HT-29 (cell line): ENCODE results near the gene TCF4. TPM values are rescaled to one million over a fixed set of nuclear protein-coding genes. Genes with fewer than 3 reads are reported as not detected.

Experiments used
- DNase-seq: peaks from one replicate; pipeline ENCODE4 v3.0.0-alpha.2; 2015; ENCODE audit warnings: low spot score
- total RNA-seq: library from RNA; depleted of rRNA; stranded (reverse); fragments of >200 nt; shearing (Covaris generic); gene quantifications from 2 replicates; pipeline ENCODE4 v1.2.3, GENCODE V29; 2014

Gene TCF4
- total RNA-seq, 1 experiment from 2014 or later: 0.58 TPM

DNA sequence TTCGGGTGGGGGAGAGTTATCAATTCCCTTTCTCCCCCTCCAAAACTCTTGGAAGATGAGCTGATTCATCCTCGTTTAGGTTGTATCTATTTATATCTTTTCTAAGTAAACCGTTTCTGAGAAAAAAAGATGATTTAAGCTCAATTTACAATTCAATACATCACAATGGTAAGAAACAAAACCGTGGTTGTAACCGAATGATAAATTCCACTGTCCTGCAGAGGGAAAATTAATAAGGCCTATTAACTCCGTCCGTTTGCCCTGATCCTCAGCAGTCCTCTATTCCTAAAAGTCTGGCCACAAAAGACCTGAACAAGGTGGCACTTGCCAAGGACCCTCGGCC lies 286.2 kb downstream of the TCF4 start:
- DNase-seq: no peak

DNA sequence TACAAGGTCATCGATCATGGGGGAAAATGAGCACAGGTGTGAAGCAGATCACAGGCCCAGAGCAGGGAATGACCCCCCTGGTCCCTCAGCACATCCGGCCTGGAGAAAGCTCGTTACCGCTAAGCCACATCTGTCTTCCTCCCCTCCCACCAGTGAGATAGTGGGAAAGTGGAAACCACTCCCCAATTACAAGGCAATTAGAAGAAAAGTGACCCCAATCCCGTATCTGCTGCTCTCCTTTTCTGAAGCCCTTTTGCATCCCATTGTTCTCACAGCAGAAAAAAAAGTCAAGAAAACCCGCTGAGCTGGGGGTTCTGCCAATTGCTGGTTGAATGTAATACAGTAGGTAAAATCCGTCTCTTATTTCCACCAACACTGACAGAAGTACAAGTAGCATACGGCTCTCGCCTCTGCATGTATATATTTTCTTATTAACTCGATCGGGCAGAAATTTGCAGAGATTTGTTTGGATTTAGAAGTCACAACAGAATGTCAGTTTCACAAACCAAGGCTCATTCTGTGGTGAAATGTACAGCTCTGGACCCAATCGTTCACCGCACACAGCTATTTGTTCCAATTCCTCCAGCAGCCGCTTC lies 287.0 kb downstream of the TCF4 start:
- DNase-seq: no peak

DNA sequence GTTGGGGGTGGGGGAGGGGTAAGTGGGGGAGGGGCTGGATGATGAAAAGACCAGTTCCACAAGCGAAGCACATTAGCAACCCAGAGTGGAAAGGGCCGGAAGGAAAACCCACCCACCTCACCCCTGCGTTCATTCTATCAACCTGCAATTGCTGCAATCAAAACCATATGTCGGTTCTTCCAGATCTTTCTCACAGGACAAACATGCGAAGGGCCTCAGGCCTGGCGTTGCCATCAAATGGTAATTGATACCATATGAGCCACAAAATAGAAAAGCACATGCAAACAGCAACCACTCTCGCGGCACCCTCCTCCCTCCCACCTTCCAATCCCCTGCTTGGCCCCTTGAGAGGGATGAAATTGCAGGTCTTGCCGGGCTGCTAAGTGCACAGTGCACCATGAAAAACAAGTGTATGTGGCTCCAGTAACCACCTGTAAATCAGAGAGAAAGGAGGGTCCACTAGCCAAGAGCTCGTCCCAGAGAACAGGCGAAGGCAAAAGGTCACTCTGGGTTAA lies 287.5 kb downstream of the TCF4 start:
- DNase-seq: no peak

DNA sequence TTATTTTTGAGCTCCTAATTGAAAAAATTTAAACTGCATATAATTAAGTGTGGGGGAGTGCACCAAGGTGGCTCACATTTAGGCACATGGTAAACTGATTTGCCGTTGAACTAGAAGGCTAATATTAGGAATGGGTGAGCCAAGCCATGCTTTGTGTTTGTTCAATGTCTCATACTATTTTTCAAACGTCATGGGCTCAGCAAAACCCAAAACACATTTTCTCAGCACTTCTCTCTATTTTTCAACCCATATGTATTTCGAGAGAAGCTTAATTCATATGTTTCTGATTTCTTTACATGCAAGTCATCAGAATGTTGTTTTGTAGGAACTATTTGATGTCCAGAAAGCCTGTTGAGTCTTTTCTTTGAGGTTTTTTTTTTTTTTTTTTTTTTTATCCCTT lies 291.2 kb downstream of the TCF4 start:
- DNase-seq: no peak

DNA sequence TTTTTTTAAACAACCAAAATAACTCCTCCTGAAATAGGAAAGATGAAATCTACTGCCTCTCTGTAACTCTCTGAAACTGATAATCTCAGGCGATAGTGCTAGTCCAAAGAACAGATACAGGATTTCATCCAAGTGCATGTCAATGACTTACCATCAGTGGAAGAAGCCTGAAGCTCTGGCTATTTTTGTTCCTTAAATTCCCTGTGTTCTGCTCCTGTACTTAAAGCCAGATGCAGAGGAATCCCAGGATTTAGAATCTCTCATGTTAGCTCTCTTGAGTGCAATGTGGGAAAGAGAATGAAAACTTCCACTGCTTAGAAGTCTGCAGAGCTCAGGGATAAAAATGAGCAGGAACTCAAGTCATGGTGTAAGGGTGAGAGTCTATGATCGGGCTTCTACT lies 291.9 kb downstream of the TCF4 start:
- DNase-seq: no peak

DNA sequence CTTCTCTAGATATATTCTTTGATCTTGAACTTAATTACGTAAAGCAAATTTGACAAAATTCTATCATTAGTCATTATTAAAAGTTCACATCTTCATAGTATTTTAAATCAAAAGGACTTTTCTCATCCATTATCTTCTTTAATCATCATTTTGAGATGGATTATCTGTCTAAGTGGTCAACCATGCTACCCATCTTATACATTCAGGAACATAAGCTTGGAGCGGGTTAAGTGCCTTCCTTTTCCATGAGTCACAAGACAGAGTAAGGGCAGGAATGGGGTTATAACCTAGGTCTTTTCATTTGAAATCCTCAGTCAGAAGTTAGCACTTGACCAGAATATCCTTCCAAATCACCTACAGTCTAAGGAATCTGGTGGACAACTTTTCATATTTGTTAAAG lies 297.1 kb downstream of the TCF4 start:
- no peak for DNase-seq

DNA sequence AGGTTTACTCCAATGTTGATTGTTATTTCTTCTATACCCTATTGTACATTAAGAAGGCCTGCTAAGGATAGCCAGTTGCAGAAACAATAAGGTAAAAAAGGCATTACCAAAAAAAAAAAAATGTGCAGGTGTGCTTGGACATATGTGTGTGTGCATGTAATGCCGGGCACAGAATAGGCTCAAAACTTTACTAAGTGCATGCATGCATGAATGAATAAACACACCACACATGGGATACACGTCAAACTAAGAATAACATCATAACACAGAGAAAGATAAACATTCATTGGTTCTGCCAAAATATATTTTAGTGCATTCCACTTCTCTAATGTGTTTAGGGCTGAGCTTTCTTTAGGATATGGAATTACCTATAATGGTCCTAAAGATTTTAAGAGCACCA lies 298.2 kb downstream of the TCF4 start:
- DNase-seq: no peak

DNA sequence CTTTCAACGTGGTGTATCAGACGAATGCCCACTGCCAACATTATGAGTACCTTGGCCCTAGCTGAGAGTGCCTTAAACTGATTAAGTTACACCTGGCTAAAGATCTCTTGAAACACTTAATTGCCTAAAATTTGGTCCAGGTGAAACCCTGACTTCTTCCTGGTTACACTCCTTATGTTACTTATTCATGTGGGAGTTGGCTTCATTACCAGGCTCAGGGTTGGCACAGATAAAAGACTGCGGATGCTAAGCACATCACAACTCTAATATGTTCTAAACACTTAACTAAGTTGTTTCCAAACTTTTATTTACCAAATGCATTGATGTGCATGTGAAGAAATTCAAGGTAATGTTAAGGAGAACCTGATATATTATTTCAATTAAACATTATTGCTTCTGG lies 298.9 kb downstream of the TCF4 start:
- no peak for DNase-seq

DNA sequence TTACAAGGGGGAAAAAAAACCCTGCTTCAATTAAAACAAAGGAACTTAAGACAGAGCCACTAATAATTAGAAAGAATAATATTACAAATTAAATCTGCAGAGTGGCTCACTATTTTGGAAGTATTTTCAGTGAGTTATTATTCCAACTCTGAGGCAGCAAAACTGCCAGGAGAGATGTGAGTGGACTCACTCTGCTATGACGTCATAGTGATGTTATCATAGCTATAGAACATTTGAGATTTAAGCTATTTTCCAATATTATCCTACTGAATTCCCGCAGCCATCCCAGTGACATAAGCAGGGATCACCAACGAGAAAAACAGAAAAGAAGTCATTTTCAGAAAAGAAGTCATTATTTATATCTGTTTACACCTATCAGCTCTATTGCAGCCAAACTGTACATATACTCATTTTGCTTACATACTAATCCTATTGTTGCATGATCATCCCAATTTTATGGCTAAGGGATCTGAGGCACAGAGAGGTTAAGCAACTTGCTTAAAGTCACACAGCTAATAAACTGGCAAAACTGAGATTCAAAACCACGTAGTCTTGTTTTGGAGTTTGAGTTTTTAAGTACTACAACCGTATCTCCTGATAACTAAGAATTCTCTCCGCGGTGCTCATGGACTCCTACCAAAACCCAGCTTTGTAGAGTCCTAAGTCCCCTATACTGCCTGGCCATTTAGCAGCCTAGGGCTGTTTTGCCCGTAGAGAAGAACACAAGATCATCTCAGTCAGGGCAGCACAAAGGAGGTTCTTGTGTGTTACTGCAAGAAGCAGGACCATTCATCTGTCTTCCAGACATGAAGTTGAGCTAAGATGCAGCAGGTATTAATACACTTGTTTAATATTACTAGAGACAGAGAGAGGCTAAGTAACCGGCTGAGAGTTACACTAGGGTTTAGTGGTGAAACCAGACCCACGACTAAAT lies 299.8 kb downstream of the TCF4 start:
- DNase-seq: no peak

DNA sequence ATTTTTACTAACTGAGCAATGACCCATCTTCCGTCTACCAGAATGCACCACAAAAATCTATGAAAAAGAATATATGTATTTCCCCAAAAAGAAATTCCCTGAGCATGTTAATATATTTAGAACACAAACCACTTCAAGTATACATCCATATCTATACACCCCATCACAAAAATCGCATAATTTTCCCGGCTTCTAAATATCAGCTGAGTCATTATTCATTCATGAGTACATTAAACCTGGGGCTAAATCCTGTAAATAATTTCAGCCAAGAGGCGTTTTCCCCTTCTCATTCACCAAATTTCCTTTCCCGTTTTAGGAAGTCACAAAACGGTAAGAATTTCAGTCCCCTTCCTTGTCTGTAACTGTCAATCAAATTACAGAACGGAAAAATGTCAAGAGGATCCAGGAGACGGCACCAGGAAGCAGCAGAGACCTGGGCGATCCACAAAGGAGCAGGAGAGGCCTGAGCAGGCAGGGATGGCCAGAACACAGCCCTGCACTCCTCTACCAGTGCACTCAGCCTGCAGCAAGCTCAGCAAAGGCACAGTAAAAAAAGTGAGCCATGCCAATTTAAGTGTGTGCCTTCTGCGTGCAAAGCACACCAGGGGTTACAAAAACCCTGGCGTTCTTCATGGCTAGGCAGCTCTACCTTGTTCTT lies 300.7 kb downstream of the TCF4 start:
- DNase-seq: no peak

DNA sequence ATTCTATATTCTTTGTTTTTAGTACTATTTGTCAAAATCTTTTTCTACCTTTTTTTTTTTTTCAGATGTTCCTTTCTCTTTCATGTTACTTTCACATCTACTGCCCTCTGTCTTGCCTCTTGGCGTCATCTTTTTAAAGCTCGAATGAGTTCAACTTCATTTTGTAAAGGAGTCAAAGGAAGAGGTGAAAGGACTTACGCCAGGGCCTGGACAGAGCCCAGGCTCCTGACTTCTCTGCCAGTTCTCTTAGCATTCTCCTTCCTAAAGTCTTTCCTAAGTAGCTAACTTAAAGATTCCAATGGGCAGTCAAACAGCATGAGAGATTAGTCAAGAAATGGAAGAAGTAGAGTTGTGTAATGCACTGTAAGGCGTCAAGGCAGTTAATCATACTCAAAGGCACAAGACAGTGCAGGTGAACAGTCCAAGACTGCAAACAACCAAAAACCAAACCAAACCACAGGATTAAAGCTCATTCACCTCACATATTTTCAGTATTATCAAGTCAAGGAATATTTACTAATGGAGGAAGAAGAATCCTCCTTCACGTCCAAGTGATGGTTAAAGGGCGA lies 301.7 kb downstream of the TCF4 start:
- no peak for DNase-seq

DNA sequence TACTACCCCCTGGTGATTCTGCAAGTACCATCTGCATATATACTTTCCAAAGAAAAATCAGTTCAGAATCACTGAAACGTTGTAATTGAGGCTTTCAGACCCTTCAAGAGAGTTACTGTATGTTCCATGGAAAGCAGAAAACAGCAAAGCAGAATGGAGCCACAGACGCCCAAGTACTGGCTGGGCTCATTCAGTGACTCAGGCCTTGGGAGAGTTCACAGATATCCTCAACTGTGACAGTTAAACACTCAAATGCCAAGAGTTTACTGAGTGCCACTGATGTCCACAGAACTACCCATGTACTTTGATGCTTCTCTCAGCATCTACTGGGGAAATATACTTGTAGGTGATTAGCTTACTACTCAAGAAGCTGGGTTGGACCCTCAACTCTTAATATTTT lies 303.4 kb downstream of the TCF4 start:
- DNase-seq: no peak

DNA sequence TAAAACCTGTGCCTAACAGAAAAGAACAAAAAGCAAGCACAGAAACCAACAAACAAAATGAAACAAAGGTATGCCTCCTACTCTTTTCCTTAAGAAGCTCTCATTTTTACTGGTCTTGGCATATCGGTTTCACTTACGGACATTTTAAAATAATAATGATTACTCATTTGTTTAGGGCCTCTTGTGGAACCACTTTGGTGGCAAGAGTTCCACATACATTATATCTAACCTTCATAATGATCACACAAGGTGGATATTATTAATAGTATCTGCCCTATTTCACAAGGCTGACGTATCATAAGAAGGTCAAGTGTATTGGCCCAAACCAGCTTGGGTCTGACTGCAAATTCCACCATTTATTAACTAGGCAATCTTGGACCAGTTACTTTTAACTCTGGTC lies 304.7 kb downstream of the TCF4 start:
- DNase-seq: no peak

DNA sequence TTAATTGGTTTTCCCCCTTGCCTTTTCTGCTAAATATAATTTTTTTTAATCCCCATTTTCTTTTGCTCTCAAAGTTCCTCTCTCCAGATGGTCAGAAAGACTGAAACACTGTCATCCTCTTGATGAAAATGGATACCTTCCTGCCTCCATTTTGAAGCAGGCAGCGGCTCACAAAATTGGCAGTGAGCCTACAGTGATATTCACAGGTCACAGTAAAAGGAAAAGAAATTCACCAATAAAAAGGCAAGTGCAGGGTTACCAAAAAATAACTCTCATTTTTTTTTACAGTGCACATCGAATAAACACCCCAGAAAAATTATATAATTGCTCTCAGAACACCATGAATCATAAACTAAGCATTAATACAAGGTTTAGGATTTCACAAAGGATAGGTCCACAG lies 307.5 kb downstream of the TCF4 start:
- no peak for DNase-seq

DNA sequence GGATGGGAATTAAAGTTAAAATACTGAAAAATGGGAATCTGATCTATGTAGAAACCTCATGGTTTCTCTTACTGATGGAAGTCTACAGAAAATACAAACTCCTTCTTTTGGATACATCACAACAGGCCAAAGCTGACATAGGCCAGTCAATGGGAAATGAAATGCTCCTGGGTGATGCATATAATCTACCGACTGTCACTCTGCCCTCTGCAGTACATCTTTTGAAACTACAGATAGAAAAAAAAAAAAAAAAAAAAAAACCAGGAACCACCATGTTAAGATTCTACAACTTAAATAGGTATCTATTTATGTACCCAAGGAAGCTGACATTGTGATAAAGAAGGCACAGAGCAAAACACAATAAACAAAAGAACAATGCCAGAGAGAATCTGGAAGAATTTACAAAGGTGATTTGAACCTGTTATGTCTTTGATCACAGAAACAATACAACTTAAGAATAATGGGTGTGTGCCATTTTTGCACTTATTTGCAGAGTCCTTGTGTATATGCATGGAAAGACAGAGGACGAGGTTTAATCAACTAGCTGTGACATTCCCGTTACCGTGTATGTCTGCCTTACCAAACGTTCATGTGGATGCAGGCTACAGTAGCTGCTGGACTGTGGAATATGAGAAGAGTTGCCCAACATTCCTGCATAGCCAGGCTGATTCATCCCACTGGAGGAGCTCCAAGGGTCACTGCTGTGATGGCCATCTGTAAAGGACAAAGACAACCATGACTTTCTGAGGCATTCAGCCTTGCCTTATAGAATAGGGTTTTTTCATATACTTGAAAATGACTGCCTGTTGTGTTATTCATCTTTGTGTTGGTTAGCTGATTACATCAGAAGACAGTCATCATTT lies 312.7 kb downstream of the TCF4 start:
- peak; percentile 17 for DNase-seq

DNA sequence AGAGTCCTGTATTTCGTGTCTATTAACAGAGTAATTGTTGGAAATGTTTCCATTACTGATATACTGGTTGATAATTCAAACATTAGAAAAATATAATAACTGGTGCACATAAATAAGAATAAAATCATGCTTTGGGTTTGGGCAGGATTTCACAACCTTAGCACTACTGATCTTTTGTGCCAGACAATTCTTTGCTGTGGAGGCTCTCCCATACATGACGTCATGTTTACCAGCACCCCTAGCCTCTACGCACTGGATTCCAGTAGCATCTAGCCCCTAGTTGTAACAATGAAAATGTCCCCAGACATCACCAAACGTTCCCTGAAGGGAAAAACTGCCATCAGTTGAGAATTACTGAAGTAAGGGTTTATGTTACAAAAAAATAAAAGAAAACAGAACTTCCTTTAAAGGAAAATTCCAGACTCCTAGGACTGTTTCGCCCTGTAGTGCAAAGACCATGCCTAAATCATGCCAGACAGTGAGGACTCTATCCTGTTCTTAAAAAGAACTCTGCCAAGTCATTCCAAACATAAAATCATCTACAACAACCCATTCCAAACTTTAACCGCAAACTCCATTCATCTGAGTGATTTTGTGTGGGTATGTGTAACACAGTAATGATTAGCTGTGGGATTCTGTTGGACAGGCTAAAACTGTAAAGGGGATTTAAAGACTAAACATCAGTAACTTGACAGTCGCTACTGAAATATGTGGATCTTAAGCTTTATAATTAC lies 315.3 kb downstream of the TCF4 start:
- no peak for DNase-seq

DNA sequence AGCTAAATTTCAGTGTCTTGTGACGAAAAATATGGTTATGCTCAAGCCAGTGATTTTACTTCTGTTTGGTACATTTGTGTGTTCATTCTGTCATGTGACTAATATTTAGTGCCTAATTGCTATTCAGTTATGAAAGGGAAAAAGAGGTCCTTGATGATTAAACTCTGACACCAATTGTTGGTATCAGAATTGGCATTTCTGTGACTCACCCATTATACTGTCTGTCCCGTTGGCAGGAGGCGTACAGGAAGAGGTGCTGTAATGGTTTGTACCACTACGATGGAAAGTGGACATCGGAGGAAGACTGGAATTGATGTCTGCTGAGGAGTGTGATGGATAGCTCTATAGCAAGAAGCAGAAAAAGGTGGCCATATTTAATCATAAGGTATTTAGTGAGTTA lies 318.4 kb downstream of the TCF4 start:
- DNase-seq: no peak

DNA sequence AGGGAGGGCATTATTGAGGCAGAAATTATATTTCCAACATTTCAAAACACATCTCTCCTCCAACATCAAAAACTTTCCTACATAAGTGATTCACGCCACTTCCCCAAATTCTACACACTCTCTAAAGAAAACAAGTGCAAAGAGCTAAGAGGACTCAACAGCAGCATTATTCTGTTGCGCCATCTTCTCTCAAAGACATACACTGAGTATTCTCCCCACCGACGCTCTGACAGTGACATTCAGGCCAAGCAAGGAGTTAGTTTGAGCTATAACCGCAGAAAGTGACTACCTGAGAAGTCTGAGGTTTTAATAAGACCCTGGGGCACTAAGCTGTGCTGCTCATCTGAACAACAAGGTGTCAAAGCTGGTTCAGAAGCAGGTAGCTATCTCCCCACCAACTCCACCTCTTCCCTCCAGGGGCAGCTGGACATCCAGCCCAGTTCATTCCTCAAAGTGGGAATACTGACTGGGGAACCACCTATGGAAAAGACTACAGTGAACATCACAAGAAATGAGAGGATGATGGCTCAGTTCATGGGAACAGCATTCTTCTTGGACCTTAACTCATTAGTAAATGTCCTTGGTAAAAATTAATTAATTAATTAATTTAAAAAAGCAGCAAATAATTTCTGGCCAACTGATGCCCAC lies 319.2 kb downstream of the TCF4 start:
- no peak for DNase-seq

DNA sequence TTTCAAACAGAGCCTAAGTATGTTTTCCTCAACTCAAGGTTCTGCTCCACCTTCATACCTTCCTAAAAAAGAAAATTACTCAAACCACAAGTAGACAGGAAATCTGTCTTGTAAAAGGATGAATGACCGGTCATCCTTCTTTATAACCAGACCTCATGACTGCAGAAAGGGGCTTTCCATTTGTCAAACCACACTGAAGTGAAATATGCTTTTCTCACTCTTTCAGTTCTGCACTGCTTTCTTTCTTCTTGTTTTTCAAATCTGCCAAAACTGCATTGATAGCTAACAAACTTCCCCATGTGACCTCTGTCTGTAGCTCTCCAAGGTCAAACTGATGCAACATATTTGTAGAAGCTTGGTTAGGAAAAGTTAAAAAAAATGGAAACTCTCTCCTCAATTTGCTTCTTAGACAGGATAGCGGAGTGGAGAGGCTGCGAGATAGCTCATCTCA lies 319.8 kb downstream of the TCF4 start:
- DNase-seq: no peak

DNA sequence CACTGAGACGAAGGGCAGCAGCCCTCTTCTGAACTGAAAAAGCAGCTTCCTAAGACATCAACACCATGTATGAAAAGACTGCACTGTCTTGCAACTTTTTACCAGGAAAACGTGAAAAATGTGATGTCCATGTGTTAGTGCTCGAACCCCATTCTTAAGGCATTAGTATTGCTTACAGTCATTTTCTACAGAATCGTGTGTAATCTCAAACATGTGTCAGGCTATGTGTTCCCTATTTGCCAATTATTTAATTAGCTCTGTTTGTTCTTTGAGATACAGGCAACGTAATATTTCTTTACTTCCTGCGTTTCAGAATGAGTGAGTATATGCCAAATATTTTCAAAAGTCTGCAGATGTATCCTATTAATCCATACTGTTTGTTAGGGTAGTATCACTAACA lies 321.0 kb downstream of the TCF4 start:
- DNase-seq: no peak
